GM12865 (cell line): ENCODE measurements around the gene USP49.

Source experiments
- DNase-seq: peaks from one replicate; pipeline ENCODE4 v3.0.0; 2010; ENCODE audit warnings: low read depth
- H3K4me3 ChIP-seq: 2 replicates; pipeline ENCODE4 v1.5.1; 2011; ENCODE audit warnings: mild to moderate bottlenecking, low read depth, low read length, control low read depth
- CTCF ChIP-seq: IDR thresholded peaks from 2 replicates; pipeline ENCODE4 v1.5.1; 2011; ENCODE audit warnings: low read length, control low read depth, low read depth, inconsistent platforms; ENCODE audit not compliant: insufficient read depth; ENCODE audit errors: missing control alignments

Gene USP49

GRCh38 chr6:41747256-41748101 lies 147.7 kb downstream of the USP49 start, which contains the start of gene PGC:
TSS of gene PGC (minus strand) at chr6:41747397. CDS start at chr6:41747334, 63 bp downstream.
- no peak for TF ChIP-seq CTCF
- DNase-seq, result no peak
- no peak within 1 kb of the TSS for H3K4me3 ChIP-seq

GRCh38 chr6:41746107-41746506 lies 149.1 kb downstream of the USP49 start:
- DNase-seq, result no peak
- TF ChIP-seq CTCF, result no peak
- H3K4me3 ChIP-seq, result no peak overlapping the region

GRCh38 chr6:41744236-41744787 lies 150.9 kb downstream of the USP49 start:
- no peak overlapping the region for H3K4me3 ChIP-seq
- TF ChIP-seq CTCF, result no peak
- no peak for DNase-seq

- H3K4me3 ChIP-seq, result no peak overlapping the region
- no peak for DNase-seq
- no peak for TF ChIP-seq CTCF
These were observed 151.6 kb downstream of the USP49 start for GRCh38 chr6:41743406-41744235.

GRCh38 chr6:41741625-41742490 lies 153.3 kb downstream of the USP49 start:
- DNase-seq, result no peak
- TF ChIP-seq CTCF, result no peak
- no peak overlapping the region for H3K4me3 ChIP-seq
